K562 (cell line): ENCODE data around the gene CBX1. TPM values are rescaled to one million over a fixed set of nuclear protein-coding genes. Genes with fewer than 3 reads are reported as not detected.

Source experiments
- BRF1 ChIP-seq: IDR thresholded peaks from 3 replicates; pipeline ENCODE4 v1.6.1; 2011; ENCODE audit warnings: borderline replicate concordance, mild to moderate bottlenecking; ENCODE audit not compliant: insufficient read length; ENCODE audit errors: extremely low read depth
- CGGBP1 ChIP-seq: fragments of 250-450 bp; sonication (Bioruptor Pico); IDR thresholded peaks from 2 replicates; pipeline ENCODE4 v1.9.0; 2021; ENCODE audit warnings: mild to moderate bottlenecking
- HINFP ChIP-seq: fragments of 450-650 bp; conservative IDR thresholded peaks from 2 replicates; pipeline ENCODE4 v1.6.1; 2016; ENCODE audit warnings: missing genetic modification characterization, low read depth, mild to moderate bottlenecking, control low read depth, missing compliant biosample characterization
- PCBP1 ChIP-seq: fragments of 200-400 bp; formaldehyde crosslinking; IDR thresholded peaks from 2 replicates; pipeline ENCODE4 v1.6.1; 2018; ENCODE audit warnings: mild to moderate bottlenecking, low read depth, low read length; ENCODE audit not compliant: poor library complexity, severe bottlenecking
- SETDB1 ChIP-seq: IDR thresholded peaks from one replicate; pipeline ENCODE4 v1.6.1; 2012; ENCODE audit warnings: low read length, control low read depth, inconsistent platforms
- SIN3B ChIP-seq: fragments of 450-650 bp; IDR thresholded peaks from 2 replicates; pipeline ENCODE4 v1.6.1; 2017; ENCODE audit warnings: low read depth, mild to moderate bottlenecking, moderate library complexity
- TCF7 ChIP-seq: sonication (generic); IDR thresholded peaks from 2 replicates; pipeline ENCODE4 v1.6.1; 2016; ENCODE audit warnings: antibody characterized with exemption, borderline replicate concordance
- THRAP3 ChIP-seq: fragments of 450-650 bp; IDR thresholded peaks from 2 replicates; pipeline ENCODE4 v1.6.1; 2016; ENCODE audit warnings: mild to moderate bottlenecking, inconsistent platforms, borderline replicate concordance
- ZNF518B ChIP-seq: fragments of 250-450 bp; sonication (Bioruptor Pico); IDR thresholded peaks from 2 replicates; pipeline ENCODE4 v1.5.0; 2021; ENCODE audit warnings: mild to moderate bottlenecking, moderate library complexity
- ZNF75A ChIP-seq: fragments of 450-650 bp; formaldehyde crosslinking; IDR thresholded peaks from 2 replicates; pipeline ENCODE4 v1.4.0; 2020; ENCODE audit warnings: mild to moderate bottlenecking
- ZSCAN32 ChIP-seq: fragments of 450-650 bp; formaldehyde crosslinking; IDR thresholded peaks from 2 replicates; pipeline ENCODE4 v1.4.0; 2020; ENCODE audit warnings: mild to moderate bottlenecking, moderate library complexity
- polyA plus RNA-seq, 8 experiments: library from polyadenylated mRNA; depleted of rRNA in 4 of 8; stranded (reverse) in 5 of 8; unstranded in 3 of 8; fragments of >200 nt; fragmentation: Nextera tagmentation in 2 of 8; fragmentation: Illumina TruSeq in 1 of 8; extraction: Ambion mirVana in 2 of 8; extraction: Trizol in 1 of 8; gene quantifications; 2 replicates each; pipeline versions ENCODE4 v1.2.1 to v1.2.3, GENCODE V29; 2011 to 2014; ENCODE audit warnings: inconsistent platforms in 1 of 8, missing spikeins in 1 of 8
- total RNA-seq, 7 experiments: library from RNA; depleted of rRNA in 6 of 7; stranded (reverse); fragments of >200 nt in 6 of 7; fragmentation: Illumina TruSeq in 2 of 7; extraction: Trizol in 2 of 7; gene quantifications; 2 replicates each; pipeline versions ENCODE4 v1.2.1 to v1.2.3, GENCODE V29; 2011 to 2021; ENCODE audit warnings: low replicate concordance in 1 of 7
- TF ChIP-seq, protein P1 (sequence below): fragments of 450-650 bp; IDR thresholded peaks from 2 replicates; pipeline ENCODE4 v1.7.0; 2016; ENCODE audit warnings: borderline replicate concordance

Gene CBX1
- total and polyA plus RNA-seq, 9 of the 15 experiments (the other 6 are each of a cell fraction or from before 2014, with no cell fraction given): 10.6 to 95.7 (median 52.7) TPM

GRCh38 chr17:48048384-48049126, 52.7 kb downstream of the CBX1 start (continued):
- TF ChIP-seq ZNF75A (CRISPR knock-in tag) (no peak), HINFP (tag) (no peak), ZSCAN32 (CRISPR knock-in tag) (no peak), BRF1 (no peak), SIN3B (0 out of 2 replicates have a peak, but pooled peaks have one; percentile 29), THRAP3 (no peak), PCBP1 (peak; percentile 90), ZNF518B (CRISPR knock-in tag) (no peak), CGGBP1 (no peak), TCF7 (no peak), SETDB1 (no peak)
- TF ChIP-seq, protein P1, sequence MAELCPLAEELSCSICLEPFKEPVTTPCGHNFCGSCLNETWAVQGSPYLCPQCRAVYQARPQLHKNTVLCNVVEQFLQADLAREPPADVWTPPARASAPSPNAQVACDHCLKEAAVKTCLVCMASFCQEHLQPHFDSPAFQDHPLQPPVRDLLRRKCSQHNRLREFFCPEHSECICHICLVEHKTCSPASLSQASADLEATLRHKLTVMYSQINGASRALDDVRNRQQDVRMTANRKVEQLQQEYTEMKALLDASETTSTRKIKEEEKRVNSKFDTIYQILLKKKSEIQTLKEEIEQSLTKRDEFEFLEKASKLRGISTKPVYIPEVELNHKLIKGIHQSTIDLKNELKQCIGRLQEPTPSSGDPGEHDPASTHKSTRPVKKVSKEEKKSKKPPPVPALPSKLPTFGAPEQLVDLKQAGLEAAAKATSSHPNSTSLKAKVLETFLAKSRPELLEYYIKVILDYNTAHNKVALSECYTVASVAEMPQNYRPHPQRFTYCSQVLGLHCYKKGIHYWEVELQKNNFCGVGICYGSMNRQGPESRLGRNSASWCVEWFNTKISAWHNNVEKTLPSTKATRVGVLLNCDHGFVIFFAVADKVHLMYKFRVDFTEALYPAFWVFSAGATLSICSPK: no peak
